ENCODE results near the gene ABCA2.

DNA sequence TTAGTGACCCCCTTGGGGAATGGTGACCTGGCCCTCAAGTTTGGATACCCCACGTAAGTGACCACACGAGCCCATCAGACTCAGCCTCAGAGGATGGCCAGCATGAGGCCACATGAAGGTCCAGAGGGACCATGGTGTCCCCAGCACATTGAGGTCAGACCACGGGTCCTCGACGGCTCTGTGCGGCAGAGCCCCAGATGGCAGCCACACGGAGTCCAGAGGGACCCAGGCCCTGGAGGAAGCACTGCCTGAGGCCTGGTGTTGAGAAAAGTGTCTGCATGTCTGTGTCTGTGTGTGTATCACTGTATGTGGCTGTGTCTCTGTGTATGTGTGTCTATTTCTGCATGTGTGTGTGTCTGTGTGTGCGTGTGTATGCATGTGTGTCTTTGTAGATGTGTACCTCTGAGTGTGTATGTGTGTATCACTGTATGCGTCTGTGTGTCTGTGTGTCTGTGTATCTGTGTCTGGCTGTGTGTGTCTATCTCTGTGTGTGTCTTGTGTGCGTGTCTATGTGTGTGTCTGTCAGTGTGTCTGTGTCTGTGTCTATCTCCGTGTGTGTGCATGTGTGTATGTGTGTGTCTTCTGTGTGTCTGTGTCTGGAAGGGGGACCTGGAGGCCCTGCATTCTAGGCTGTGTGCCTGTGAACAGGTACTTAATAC, 44.3 kb downstream of the ABCA2 start:
- TF ChIP-seq POLR2AphosphoS5 (IDR thresholded peaks at IDR 0.05; ENCODE audit: low read depth, low read length) (no peak), SIN3A (IDR thresholded peaks at IDR 0.05; ENCODE audit: borderline replicate concordance, insufficient read depth, low read length) (no peak)

All from PFSK-1 (cell line).